Trophoblast cell (in vitro differentiated cells and primary cell): Measurements from ENCODE around the gene BNC2.

Experiments used
- DNase-seq, 2 donors: peaks; one replicate each; pipeline ENCODE4 v3.0.0-alpha.2; 2016
- H2AFZ ChIP-seq: 2 replicates; pipeline ENCODE4 v1.6.1; 2013; ENCODE audit warnings: low read length, moderate library complexity, mild to moderate bottlenecking; ENCODE audit not compliant: insufficient read depth, poor library complexity
- H2AK5ac ChIP-seq: 2 replicates; pipeline ENCODE4 v1.6.1; 2013; ENCODE audit warnings: mild to moderate bottlenecking, low read length
- H2BK120ac ChIP-seq: 2 replicates; pipeline ENCODE4 v1.6.1; 2013; ENCODE audit warnings: low read length, mild to moderate bottlenecking, moderate library complexity; ENCODE audit not compliant: insufficient read depth, poor library complexity
- H2BK12ac ChIP-seq: 2 replicates; pipeline ENCODE4 v1.6.1; 2013; ENCODE audit warnings: mild to moderate bottlenecking, low read length, moderate library complexity
- H2BK5ac ChIP-seq: 2 replicates; pipeline ENCODE4 v1.6.1; 2013; ENCODE audit warnings: low read length, low read depth, moderate library complexity, mild to moderate bottlenecking; ENCODE audit not compliant: poor library complexity
- H3K14ac ChIP-seq: 2 replicates; pipeline ENCODE4 v1.6.1; 2013; ENCODE audit warnings: mild to moderate bottlenecking, low read length
- H3K18ac ChIP-seq: 2 replicates; pipeline ENCODE4 v1.6.1; 2013; ENCODE audit warnings: mild to moderate bottlenecking, low read length
- H3K23ac ChIP-seq: 2 replicates; pipeline ENCODE4 v1.6.1; 2013; ENCODE audit warnings: low read length
- H3K27ac ChIP-seq: 2 replicates; pipeline ENCODE4 v1.5.1; 2013; ENCODE audit warnings: low read depth, mild to moderate bottlenecking, inconsistent platforms, low read length, moderate library complexity
- H3K27me3 ChIP-seq: 2 replicates; pipeline ENCODE4 v1.6.1; 2013; ENCODE audit warnings: inconsistent platforms, mild to moderate bottlenecking, low read length, moderate library complexity; ENCODE audit not compliant: insufficient read depth
- H3K36me3 ChIP-seq, 2 experiments: 1 replicate in 1 of 2; 2 replicates in 1 of 2; pipeline ENCODE4 v1.6.1; 2013; ENCODE audit warnings: low read length in 2 of 2, mild to moderate bottlenecking in 2 of 2, moderate library complexity in 1 of 2; ENCODE audit not compliant: insufficient read depth in 2 of 2, control insufficient read depth in 1 of 2
- H3K4ac ChIP-seq: 2 replicates; pipeline ENCODE4 v1.6.1; 2013; ENCODE audit warnings: low read depth, mild to moderate bottlenecking, low read length, moderate library complexity
- H3K4me1 ChIP-seq, 2 experiments: 1 replicate in 1 of 2; 2 replicates in 1 of 2; pipeline ENCODE4 v1.6.1; 2013; ENCODE audit warnings: low read length in 2 of 2, mild to moderate bottlenecking in 2 of 2, moderate library complexity in 1 of 2; ENCODE audit not compliant: insufficient read depth in 2 of 2, control insufficient read depth in 1 of 2
- H3K4me2 ChIP-seq: 2 replicates; pipeline ENCODE4 v1.6.1; 2013; ENCODE audit warnings: inconsistent platforms, mild to moderate bottlenecking, low read length, moderate library complexity
- H3K4me3 ChIP-seq: 2 replicates; pipeline ENCODE4 v1.5.1; 2013; ENCODE audit warnings: mild to moderate bottlenecking, low read depth, low read length, inconsistent platforms
- H3K79me1 ChIP-seq: one replicate; pipeline ENCODE4 v1.6.1; 2013; ENCODE audit warnings: low read length
- H3K79me2 ChIP-seq: 2 replicates; pipeline ENCODE4 v1.6.1; 2013; ENCODE audit warnings: low read length, mild to moderate bottlenecking; ENCODE audit not compliant: control insufficient read depth, insufficient read depth, poor library complexity
- H3K9ac ChIP-seq: 2 replicates; pipeline ENCODE4 v1.6.1; 2013; ENCODE audit warnings: mild to moderate bottlenecking, low read length
- H3K9me3 ChIP-seq: 2 replicates; pipeline ENCODE4 v1.6.1; 2013; ENCODE audit warnings: low read depth, mild to moderate bottlenecking, control low read depth, inconsistent platforms, low read length; ENCODE audit not compliant: insufficient read depth
- H4K12ac ChIP-seq: 2 replicates; pipeline ENCODE4 v1.6.1; 2013; ENCODE audit warnings: low read depth, mild to moderate bottlenecking, low read length, moderate library complexity
- H4K8ac ChIP-seq: 2 replicates; pipeline ENCODE4 v1.6.1; 2013; ENCODE audit warnings: low read depth, mild to moderate bottlenecking, low read length, moderate library complexity
- H4K91ac ChIP-seq: one replicate; pipeline ENCODE4 v1.6.1; 2013; ENCODE audit warnings: low read depth, mild to moderate bottlenecking, low read length, moderate library complexity
- WGBS: extraction: QIAGEN DNeasy Blood & Tissue Kit; methylation state at CpG from one replicate; pipeline ENCODE4 v1.1.7; 2013; ENCODE audit warnings: missing lambda C conversion rate; ENCODE audit not compliant: insufficient read length, insufficient coverage; ENCODE audit errors: extremely low coverage; 5-methylcytosine and 5-hydroxymethylcytosine counted together

BNC2 gene

GRCh38 chr9:16475257-16475656 is 395.2 kb downstream of the BNC2 start:
- Histone ChIP-seq H2AFZ (no peak overlapping the region), H3K27ac (no peak overlapping the region), H3K4me3 (no peak overlapping the region)

GRCh38 chr9:16469184-16469583 is 401.3 kb downstream of the BNC2 start:
- Histone ChIP-seq H3K9ac (no peak overlapping the region), H3K4me1 (no peaks in the 10 kb centered on the region), H2AFZ (no peak overlapping the region), H3K27me3 (no peaks in the 10 kb centered on the region), H3K27ac (no peak overlapping the region), H3K79me1 (no peaks in the 10 kb centered on the region), H3K14ac (no peak overlapping the region), H3K79me2 (no peaks in the 10 kb centered on the region), H4K12ac (no peak overlapping the region), H3K23ac (no peak overlapping the region), H4K8ac (no peak overlapping the region), H3K4ac (no peak overlapping the region), H3K9me3 (peaks cover 6% of the 10 kb centered on the region), H2BK120ac (no peak overlapping the region), H2BK5ac (no peak overlapping the region), H3K36me3 (no peaks in the 10 kb centered on the region), H3K4me3 (no peak overlapping the region), H3K18ac (no peak overlapping the region), H3K4me2 (no peak overlapping the region), H2BK12ac (no peak overlapping the region), H2AK5ac (no peak overlapping the region), H4K91ac (no peak overlapping the region)
- no CpG with 5 or more reads among the region's 4 CpGs for WGBS
- no peak for DNase-seq

More at GRCh38 chr9:16475257-16475656, 395.2 kb downstream of the BNC2 start:
- no CpG with 5 or more reads among the region's 3 CpGs for WGBS
- Histone ChIP-seq H3K4ac (no peak overlapping the region), H3K79me1 (peaks cover 3% of the 10 kb centered on the region), H4K91ac (no peak overlapping the region), H4K8ac (no peak overlapping the region), H4K12ac (no peak overlapping the region), H3K79me2 (no peaks in the 10 kb centered on the region), H2BK120ac (no peak overlapping the region), H3K18ac (no peak overlapping the region), H3K14ac (no peak overlapping the region), H3K27me3 (no peaks in the 10 kb centered on the region), H2BK12ac (no peak overlapping the region), H2BK5ac (no peak overlapping the region), H3K4me1 (peaks cover 0 to 3% of the 10 kb centered on the region in 2 experiments), H2AK5ac (no peak overlapping the region), H3K9me3 (peaks cover 6% of the 10 kb centered on the region), H3K9ac (no peak overlapping the region), H3K36me3 (no peaks in the 10 kb centered on the region), H3K23ac (no peak overlapping the region), H3K4me2 (no peak overlapping the region)
- DNase-seq = no peak

- Histone ChIP-seq H3K9ac (no peak overlapping the region), H3K79me2 (no peaks in the 10 kb centered on the region), H3K4ac (no peak overlapping the region), H3K36me3 (no peaks in the 10 kb centered on the region), H3K4me2 (no peak overlapping the region), H2AK5ac (no peak overlapping the region), H2BK5ac (no peak overlapping the region), H3K79me1 (no peaks in the 10 kb centered on the region), H3K18ac (no peak overlapping the region), H3K27ac (no peak overlapping the region), H2BK120ac (no peak overlapping the region), H3K23ac (no peak overlapping the region), H4K8ac (no peak overlapping the region), H3K27me3 (no peaks in the 10 kb centered on the region), H2BK12ac (no peak overlapping the region), H3K4me1 (peaks cover 3 to 4% of the 10 kb centered on the region in 2 experiments), H4K12ac (no peak overlapping the region), H3K14ac (no peak overlapping the region), H4K91ac (no peak overlapping the region), H3K4me3 (no peak overlapping the region), H3K9me3 (no peaks in the 10 kb centered on the region), H2AFZ (no peak overlapping the region)
- WGBS = 100% methylated on average over 1 of the region's 2 CpGs
- no peak for DNase-seq
Measured at GRCh38 chr9:16461851-16462250, 408.6 kb downstream of the BNC2 start.

GRCh38 chr9:16461137-16461840 is 409.2 kb downstream of the BNC2 start:
- H2BK12ac ChIP-seq = no peak overlapping the region
- no peak overlapping the region for H2BK120ac ChIP-seq
- H3K79me1 ChIP-seq = no peaks in the 10 kb centered on the region
- H4K12ac ChIP-seq = no peak overlapping the region
- no peak overlapping the region for H2BK5ac ChIP-seq
- H3K23ac ChIP-seq = no peak overlapping the region
- H3K27me3 ChIP-seq = no peaks in the 10 kb centered on the region
- no peak overlapping the region for H3K18ac ChIP-seq
- WGBS = no CpG with 5 or more reads among the region's 12 CpGs
- peak overlapping the region; percentile 32 for H4K91ac ChIP-seq
- H3K4me2 ChIP-seq = no peak overlapping the region
- H3K79me2 ChIP-seq = no peaks in the 10 kb centered on the region
- peaks cover 3 to 4% of the 10 kb centered on the region in 2 experiments for H3K4me1 ChIP-seq
- H3K36me3 ChIP-seq = no peaks in the 10 kb centered on the region
- H3K14ac ChIP-seq = no peak overlapping the region
- H2AK5ac ChIP-seq = peak overlapping the region; percentile 19
- peak in 1 of 2 donors; percentile 29 for DNase-seq
- no peak overlapping the region for H3K9ac ChIP-seq
- no peak overlapping the region for H2AFZ ChIP-seq
- no peaks in the 10 kb centered on the region for H3K9me3 ChIP-seq
- H4K8ac ChIP-seq = no peak overlapping the region
- H3K4ac ChIP-seq = no peak overlapping the region
- H3K4me3 ChIP-seq = no peak overlapping the region
- no peak overlapping the region for H3K27ac ChIP-seq
